B cell (primary cell): ENCODE results near the gene LRSAM1. TPM values are rescaled to one million over a fixed set of nuclear protein-coding genes. Genes with fewer than 3 reads are reported as not detected.

Source experiments
- ATAC-seq: fragments of 200-7000 bp; cut with Tn5 transposase; one replicate; pipeline ENCODE4 v1.10.0; 2021; ENCODE audit warnings: low read depth, mild to moderate bottlenecking, moderate number of reproducible peaks, moderate library complexity
- CTCF ChIA-PET: fragments of 350-600 bp; sonication (Branson Sonifier 250); formaldehyde crosslinking; loops from one replicate; lab custom pipeline; 2021; ENCODE audit warnings: antibody characterized with exemption, inconsistent platforms; lab: Charles Lee
- POLR2A ChIA-PET: fragments of 350-600 bp; sonication (Branson Sonifier 250); formaldehyde crosslinking; loops from one replicate; lab custom pipeline; 2021; ENCODE audit warnings: antibody characterized with exemption; lab: Charles Lee
- DNase-seq: peaks from one replicate; pipeline ENCODE4 v3.0.0; 2013
- H2AFZ ChIP-seq: 2 replicates; pipeline ENCODE4 v1.6.1; 2012; ENCODE audit warnings: mild to moderate bottlenecking, low read depth, low read length; ENCODE audit not compliant: insufficient read depth, poor library complexity, severe bottlenecking
- H3K27ac ChIP-seq, 2 donors: 1 replicate in 1 of 2; 2 replicates in 1 of 2; pipeline ENCODE4 v1.5.1; 2012 to 2013; ENCODE audit warnings: low read length in 2 of 2, mild to moderate bottlenecking in 2 of 2, moderate library complexity in 1 of 2
- H3K27me3 ChIP-seq, 4 experiments: fragments of 200-600 bp in 1 of 4; sonication (generic) in 1 of 4; replicated peaks in 1 of 4; 1 replicate in 2 of 4; 2 replicates in 2 of 4; pipeline versions ENCODE4 v1.6.1 to v1.7.0; 2013 to 2016; ENCODE audit warnings: low read length in 3 of 4, mild to moderate bottlenecking in 2 of 4, mixed read lengths in 1 of 4, moderate library complexity in 1 of 4; ENCODE audit not compliant: insufficient read depth in 4 of 4, control insufficient read depth in 3 of 4; ENCODE audit errors: control extremely low read depth in 1 of 4
- H3K36me3 ChIP-seq, 2 experiments: replicated peaks in 1 of 2; 1 replicate in 1 of 2; 2 replicates in 1 of 2; pipeline versions ENCODE4 v1.6.1 to v1.7.1; 2013; ENCODE audit warnings: low read length in 1 of 2; ENCODE audit not compliant: insufficient read depth in 2 of 2, control insufficient read depth in 1 of 2; ENCODE audit errors: control extremely low read depth in 1 of 2, extremely low read depth in 1 of 2
- H3K4me1 ChIP-seq, 2 donors: fragments of 200-600 bp in 1 of 2; sonication (generic) in 1 of 2; 1 replicate in 1 of 2; 2 replicates in 1 of 2; pipeline versions ENCODE4 v1.5.1 to v1.6.1; 2013 to 2017; ENCODE audit warnings: low read length in 2 of 2; ENCODE audit not compliant: control insufficient read depth in 2 of 2, insufficient read depth in 2 of 2
- H3K4me2 ChIP-seq: replicated peaks from 2 replicates; pipeline ENCODE3; 2012; ENCODE audit warnings: mild to moderate bottlenecking, low read depth, low read length; ENCODE audit not compliant: poor library complexity, severe bottlenecking
- H3K4me3 ChIP-seq, 5 experiments: fragments of 200-600 bp in 1 of 5; sonication (generic) in 1 of 5; 1 replicate in 3 of 5; 2 replicates in 2 of 5; pipeline versions ENCODE4 v1.5.1 to v1.7.0; 2011 to 2016; ENCODE audit warnings: low read length in 4 of 5, mild to moderate bottlenecking in 4 of 5, low read depth in 2 of 5, control low read depth in 1 of 5, moderate library complexity in 1 of 5; ENCODE audit not compliant: insufficient read depth in 1 of 5; ENCODE audit errors: control extremely low read depth in 1 of 5, extremely low read depth in 1 of 5
- H3K79me2 ChIP-seq: fragments of 200-600 bp; sonication (generic); one replicate; pipeline ENCODE4 v1.6.0; 2016; ENCODE audit warnings: low read length; ENCODE audit not compliant: control insufficient read depth, insufficient read depth
- H3K9ac ChIP-seq: fragments of 200-600 bp; sonication (generic); 2 replicates; pipeline ENCODE4 v1.6.1; 2017; ENCODE audit warnings: mild to moderate bottlenecking, low read length, moderate library complexity
- H3K9me3 ChIP-seq, 3 donors: one replicate each; pipeline versions ENCODE4 v1.6.1 to v1.7.1; 2013; ENCODE audit warnings: low read length in 2 of 3; ENCODE audit not compliant: control insufficient read depth in 2 of 3, insufficient read depth in 1 of 3; ENCODE audit errors: control extremely low read depth in 1 of 3
- H4K20me1 ChIP-seq: 2 replicates; pipeline ENCODE4 v1.6.0; 2012; ENCODE audit warnings: mild to moderate bottlenecking, low read length; ENCODE audit not compliant: insufficient read depth, control insufficient read depth, poor library complexity, severe bottlenecking
- H3K27ac Mint-ChIP-seq: one replicate; pipeline ENCODE4 v1.8.0; 2021; ENCODE audit warnings: mixed read lengths
- H3K27me3 Mint-ChIP-seq: one replicate; pipeline ENCODE4 v1.8.0; 2021; ENCODE audit warnings: mixed read lengths
- H3K4me1 Mint-ChIP-seq: one replicate; pipeline ENCODE4 v1.8.0; 2021; ENCODE audit warnings: mixed read lengths
- H3K4me3 Mint-ChIP-seq: one replicate; pipeline ENCODE4 v1.8.0; 2021; ENCODE audit warnings: mixed read lengths
- H3K9me3 Mint-ChIP-seq: one replicate; pipeline ENCODE4 v1.8.0; 2022; ENCODE audit warnings: mixed read lengths; ENCODE audit not compliant: insufficient read depth
- CTCF ChIP-seq: fragments of 200-600 bp; IDR thresholded peaks from one replicate; pipeline ENCODE4 v1.8.0; 2022; ENCODE audit warnings: antibody characterized with exemption, mild to moderate bottlenecking
- EZH2 ChIP-seq: IDR thresholded peaks from 2 replicates; pipeline ENCODE4 v1.6.1; 2012; ENCODE audit warnings: borderline replicate concordance, low read depth, mild to moderate bottlenecking, moderate library complexity, low read length; ENCODE audit not compliant: insufficient read depth, poor library complexity, severe bottlenecking
- WGBS: methylation state at CpG from one replicate; pipeline ENCODE4 v1.1.5; 2013; ENCODE audit warnings: missing lambda C conversion rate; ENCODE audit not compliant: insufficient coverage; 5-methylcytosine and 5-hydroxymethylcytosine counted together
- intact Hi-C: fragments of 100-400 bp; cut with micrococcal nuclease; formaldehyde crosslinking; loops from one replicate; pipeline ENCODE4 v1.10.0; 2022
- polyA plus RNA-seq: library from polyadenylated mRNA; depleted of rRNA; stranded (reverse); fragments of >200 nt; gene quantifications from 2 replicates; pipeline ENCODE4 v1.2.3, GENCODE V29; 2012
- total RNA-seq, 2 donors: library from RNA; stranded (reverse); fragments of 120-200 nt in 1 of 2; gene quantifications; 1 replicate in 1 of 2; 2 replicates in 1 of 2; pipeline versions ENCODE4 v1.2.3 to v1.2.4, GENCODE V29; 2013 to 2022

LRSAM1 gene
- total and polyA plus RNA-seq, 2 donors (not counting 1 experiment from before 2014, with no cell fraction given): 30.6 to 39.8 TPM

DNA sequence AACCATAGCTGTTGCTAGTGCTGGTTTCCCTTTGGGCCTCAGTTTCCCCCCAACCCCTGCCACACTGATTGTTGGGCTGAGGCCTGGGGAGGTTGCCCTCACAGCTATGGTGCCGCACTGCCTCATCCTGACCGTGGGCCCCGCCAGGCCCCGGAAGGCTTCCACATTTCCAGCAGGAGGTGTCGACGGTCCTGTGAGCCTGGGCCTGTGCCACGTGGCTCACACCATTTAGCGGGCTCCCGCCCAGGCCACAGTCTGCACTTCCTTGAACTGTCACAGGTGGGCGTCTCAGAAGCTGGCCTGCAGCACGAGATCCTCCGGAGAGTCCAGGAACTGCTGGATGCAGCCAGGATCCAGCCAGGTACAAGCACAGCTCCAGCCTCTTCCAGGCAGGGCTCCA lies 45.7 kb downstream of the LRSAM1 start:
- DNase-seq: no peak
- WGBS: 97% methylated on average over 12 of the region's 12 CpGs
- intact Hi-C loops: no loop called here

More for the DNA sequence above, 45.7 kb downstream of the LRSAM1 start:
- Mint-ChIP-seq H3K27me3 (no peaks in the 10 kb centered on the region), H3K27ac (no peak overlapping the region), H3K4me1 (no peaks in the 10 kb centered on the region), H3K4me3 (no peak overlapping the region), H3K9me3 (no peaks in the 10 kb centered on the region)
- H3K4me3 ChIP-seq: no peak overlapping the region
- no peak overlapping the region for H3K4me2 ChIP-seq
- no peak overlapping the region for H2AFZ ChIP-seq
- no peak overlapping the region for H3K27ac ChIP-seq
- ChIA-PET POLR2A (interaction anchor here (0.6 kb wide), 1 partner anchor 373 kb away, joined by 6 read pairs; no protein-coding TSS in a partner anchor), CTCF (interaction anchor here (0.6 kb wide), 1 partner anchor 300 kb away, joined by 3 read pairs; no protein-coding TSS in a partner anchor)
- no peak for ATAC-seq
- no peaks in the 10 kb centered on the region for H3K79me2 ChIP-seq
- no peak overlapping the region for H3K9ac ChIP-seq
- TF ChIP-seq CTCF: no peak
- TF ChIP-seq EZH2: no peak
- H3K36me3 ChIP-seq: peaks cover 0 to 48% of the 10 kb centered on the region in 2 experiments
- no peaks in the 10 kb centered on the region for H3K27me3 ChIP-seq
- no peaks in the 10 kb centered on the region for H3K4me1 ChIP-seq
- no peaks in the 10 kb centered on the region for H4K20me1 ChIP-seq
- H3K9me3 ChIP-seq: no peaks in the 10 kb centered on the region
